Breast epithelium (tissue), 3 donors: ENCODE measurements around the gene TENT4A.

Source experiments
- CTCF ChIP-seq, 3 donors: fragments of 450-650 bp; IDR thresholded peaks; one replicate each; pipeline ENCODE4 v1.5.1; 2016 to 2017; ENCODE audit warnings: antibody characterized with exemption in 3 of 3, mild to moderate bottlenecking in 3 of 3, moderate library complexity in 3 of 3
- POLR2A ChIP-seq: fragments of 450-650 bp; IDR thresholded peaks from one replicate; pipeline ENCODE4 v1.6.1; 2016; ENCODE audit warnings: antibody characterized with exemption, mild to moderate bottlenecking, moderate library complexity

DNA sequence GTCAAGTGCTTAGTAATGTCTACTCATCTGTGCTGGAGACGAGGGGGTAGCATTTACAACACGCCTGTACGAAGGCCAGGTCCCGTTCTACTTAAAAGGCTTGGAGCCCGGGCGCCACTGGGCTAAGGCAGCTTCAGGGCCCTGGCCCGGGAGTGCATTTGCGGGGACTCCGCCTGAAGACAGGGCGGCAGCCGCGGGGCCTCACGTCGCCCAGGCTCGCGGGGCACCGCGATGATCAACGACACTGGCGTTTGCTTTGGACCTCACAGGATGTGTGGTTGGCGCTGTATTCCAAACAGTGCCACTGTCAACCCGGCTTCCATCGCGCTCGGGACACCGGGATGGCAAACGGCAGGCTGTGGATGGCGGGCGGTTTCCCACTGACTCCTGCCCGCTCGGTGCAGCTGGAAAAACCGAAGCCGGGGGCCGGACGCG lies 1.1 kb upstream of the TENT4A start:
- TF ChIP-seq POLR2A (no peak), CTCF (IDR thresholded peaks at IDR 0.05) (no peak)
